Nasal cavity respiratory epithelium epithelial cell of viscerocranial mucosa (primary cell): ENCODE results near the gene ST3GAL6. TPM values are rescaled to one million over a fixed set of nuclear protein-coding genes. Genes with fewer than 3 reads are reported as not detected.

Experiments used
- total RNA-seq: library from RNA; depleted of rRNA; stranded (reverse); fragments of >200 nt; gene quantifications from 2 replicates; pipeline ENCODE4 v1.2.3, GENCODE V29; 2014

ST3GAL6 gene, protein sequence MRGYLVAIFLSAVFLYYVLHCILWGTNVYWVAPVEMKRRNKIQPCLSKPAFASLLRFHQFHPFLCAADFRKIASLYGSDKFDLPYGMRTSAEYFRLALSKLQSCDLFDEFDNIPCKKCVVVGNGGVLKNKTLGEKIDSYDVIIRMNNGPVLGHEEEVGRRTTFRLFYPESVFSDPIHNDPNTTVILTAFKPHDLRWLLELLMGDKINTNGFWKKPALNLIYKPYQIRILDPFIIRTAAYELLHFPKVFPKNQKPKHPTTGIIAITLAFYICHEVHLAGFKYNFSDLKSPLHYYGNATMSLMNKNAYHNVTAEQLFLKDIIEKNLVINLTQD
- 1.4 and 4.3 TPM in 2 replicates for total RNA-seq

DNA sequence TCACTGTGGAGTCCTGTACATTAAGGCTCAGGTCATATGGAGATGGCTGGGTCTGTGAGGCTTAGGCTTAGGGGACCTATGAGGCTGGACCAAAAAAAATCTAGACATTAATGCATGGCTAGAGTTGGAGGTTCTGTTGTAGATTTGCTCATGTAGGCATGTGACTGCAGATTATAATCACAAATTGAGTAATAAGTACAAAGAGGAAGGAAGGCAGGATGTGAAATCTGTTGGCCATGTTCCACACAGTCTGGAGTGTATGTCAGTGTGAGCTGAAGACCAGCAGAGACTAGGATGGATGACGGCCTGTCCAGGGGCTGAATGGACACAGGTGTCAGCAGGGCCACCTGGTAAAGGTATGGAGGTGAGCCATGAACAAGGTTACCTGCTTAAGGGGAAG is at the start of gene ST3GAL6:
ST3GAL6 (plus strand) TSS at position 265 of the 400 bp plus-strand sequence. CDS start 5,101 bp downstream, outside the sequence.

Other genes starting within 250 kb of the ST3GAL6 start
- 180 and 194 TPM in 2 replicates for gene CLDND1, start 240.4 kb upstream of the ST3GAL6 start, total RNA-seq
- gene GPR15, start 231.4 kb upstream of the ST3GAL6 start, total RNA-seq: not detected in 2 replicates
- gene CPOX, start 169.7 kb upstream of the ST3GAL6 start, total RNA-seq: 28.4 and 30.0 TPM in 2 replicates
- gene DCBLD2, start 138.4 kb downstream of the ST3GAL6 start, total RNA-seq: 98.1 and 181 TPM in 2 replicates